ENCODE measurements around the gene ZSWIM1. TPM values are rescaled to one million over a fixed set of nuclear protein-coding genes. Genes with fewer than 3 reads are reported as not detected.
"Not testable (repeated sequence)": the region's sequence is repeated elsewhere in the genome, so short reads cannot be mapped to it uniquely, and the experiment has no call there.

The ZSWIM1 gene
- total RNA-seq, 1 donor from 2014 or later, result 2.8 TPM

- DNase-seq (ENCODE audit: low read depth in 2 of 2), result no peak
These were observed 7.7 kb downstream of the ZSWIM1 start for GRCh38 chr20:45888681-45889080.

GRCh38 chr20:45890077-45890984 is 9.3 kb downstream of the ZSWIM1 start:
- peak; percentile 82 to 93 for DNase-seq (ENCODE audit: low read depth in 2 of 2)

GRCh38 chr20:45890985-45891983 is 10.3 kb downstream of the ZSWIM1 start, which contains the start of the genes CTSA and NEURL2:
CTSA (plus strand) TSS chr20:45891335; CDS start chr20:45891569, 234 bp downstream.
NEURL2 (minus strand) TSS chr20:45891208; CDS start chr20:45890991, 217 bp downstream.
- DNase-seq (ENCODE audit: low read depth in 2 of 2), result peak; percentile 86 to 95

GRCh38 chr20:45892049-45892825 is 11.2 kb downstream of the ZSWIM1 start:
- DNase-seq (ENCODE audit: low read depth in 2 of 2), result peak in 1 of 2 donors; percentile 25

GRCh38 chr20:45892828-45893500 is 11.9 kb downstream of the ZSWIM1 start:
- no peak for DNase-seq (ENCODE audit: low read depth in 2 of 2)

- DNase-seq (ENCODE audit: low read depth in 2 of 2), result no peak
These were observed 12.8 kb downstream of the ZSWIM1 start for GRCh38 chr20:45893831-45894230.

GRCh38 chr20:45894797-45895196 is 13.8 kb downstream of the ZSWIM1 start:
- DNase-seq (ENCODE audit: low read depth in 2 of 2), result no peak

- no peak for DNase-seq (ENCODE audit: low read depth in 2 of 2)
These were observed 15.7 kb downstream of the ZSWIM1 start for GRCh38 chr20:45896641-45897161.

GRCh38 chr20:45897289-45897688 is 16.3 kb downstream of the ZSWIM1 start:
- DNase-seq (ENCODE audit: low read depth in 2 of 2), result no peak

- no peak for DNase-seq (ENCODE audit: low read depth in 2 of 2)
These were observed 16.7 kb downstream of the ZSWIM1 start for GRCh38 chr20:45897692-45898091.

GRCh38 chr20:45898285-45898684 is 17.3 kb downstream of the ZSWIM1 start:
- DNase-seq (ENCODE audit: low read depth in 2 of 2), result no peak

- no peak for DNase-seq (ENCODE audit: low read depth in 2 of 2)
These were observed 18.2 kb downstream of the ZSWIM1 start for GRCh38 chr20:45899046-45899835.

GRCh38 chr20:45901332-45901731 is 20.3 kb downstream of the ZSWIM1 start:
- not testable (repeated sequence) for DNase-seq (ENCODE audit: low read depth in 2 of 2)

GRCh38 chr20:45902199-45902701 is 21.2 kb downstream of the ZSWIM1 start:
- DNase-seq (ENCODE audit: low read depth in 2 of 2), result no peak

- no peak for DNase-seq (ENCODE audit: low read depth in 2 of 2)
These were observed 23.8 kb downstream of the ZSWIM1 start for GRCh38 chr20:45904583-45905504.

GRCh38 chr20:45905505-45906079 is 24.6 kb downstream of the ZSWIM1 start:
- DNase-seq (ENCODE audit: low read depth in 2 of 2), result no peak

GRCh38 chr20:45907219-45907948 is 26.4 kb downstream of the ZSWIM1 start:
- no peak for DNase-seq (ENCODE audit: low read depth in 2 of 2)
